ENCODE measurements around the gene SLC4A2.

SLC4A2 gene

DNA sequence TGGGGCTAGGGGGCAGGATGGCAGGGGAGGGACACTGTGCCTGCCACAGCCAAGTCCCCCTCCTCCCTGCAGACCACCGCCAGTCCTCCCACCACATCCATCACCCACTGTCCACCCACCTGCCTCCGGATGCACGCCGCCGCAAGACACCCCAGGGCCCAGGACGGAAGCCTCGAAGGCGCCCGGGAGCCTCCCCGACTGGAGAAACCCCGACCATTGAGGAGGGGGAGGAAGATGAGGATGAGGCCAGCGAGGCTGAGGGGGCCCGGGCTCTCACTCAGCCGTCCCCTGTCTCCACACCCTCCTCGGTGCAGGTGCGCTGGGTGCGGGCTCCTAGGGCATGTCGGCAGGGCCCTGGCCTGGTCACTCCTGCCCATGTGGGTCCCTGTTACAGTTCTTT lies 5.1 kb downstream of the SLC4A2 start:
- no peak for DNase-seq

DNA sequence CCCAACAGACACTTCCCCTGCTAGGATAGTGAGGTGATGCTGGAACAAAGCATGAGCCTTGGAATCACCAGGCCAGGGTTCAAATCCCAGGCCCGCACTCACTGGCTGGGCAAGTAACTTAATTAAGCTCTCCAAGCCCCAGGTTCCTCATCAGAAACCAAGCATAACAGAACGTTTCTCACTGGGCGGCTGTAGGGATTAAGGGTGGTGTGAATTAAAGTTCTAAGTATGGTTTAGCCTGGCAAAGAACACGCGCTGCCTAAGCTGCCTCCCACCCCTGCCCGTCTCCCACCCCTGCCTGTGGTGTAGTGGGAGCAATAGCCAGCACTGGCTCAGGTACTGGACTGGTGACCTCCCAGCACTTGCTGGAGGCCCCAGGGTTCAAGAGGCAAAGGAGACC lies 5.6 kb downstream of the SLC4A2 start:
- no peak for DNase-seq

DNA sequence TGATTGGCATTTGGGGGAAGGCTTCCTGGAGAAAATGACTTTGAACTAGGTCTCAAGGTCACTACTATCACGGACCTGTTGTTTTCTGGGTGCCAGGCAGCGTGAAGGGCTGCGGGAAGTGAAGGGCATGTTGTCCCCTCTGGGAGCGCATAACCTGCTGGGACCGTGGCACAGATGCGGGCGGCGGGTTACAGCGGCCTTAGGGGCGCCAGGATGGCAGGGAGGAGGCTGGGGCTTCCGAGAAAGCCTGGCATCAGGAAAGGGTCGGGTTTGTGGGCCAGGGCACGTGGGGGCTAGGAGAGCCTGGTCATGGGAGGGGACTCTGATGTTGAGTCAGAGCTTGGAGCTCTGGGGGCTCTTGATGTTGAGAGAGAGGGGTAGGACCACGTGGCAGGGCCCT lies 6.1 kb downstream of the SLC4A2 start:
- DNase-seq, result no peak

DNA sequence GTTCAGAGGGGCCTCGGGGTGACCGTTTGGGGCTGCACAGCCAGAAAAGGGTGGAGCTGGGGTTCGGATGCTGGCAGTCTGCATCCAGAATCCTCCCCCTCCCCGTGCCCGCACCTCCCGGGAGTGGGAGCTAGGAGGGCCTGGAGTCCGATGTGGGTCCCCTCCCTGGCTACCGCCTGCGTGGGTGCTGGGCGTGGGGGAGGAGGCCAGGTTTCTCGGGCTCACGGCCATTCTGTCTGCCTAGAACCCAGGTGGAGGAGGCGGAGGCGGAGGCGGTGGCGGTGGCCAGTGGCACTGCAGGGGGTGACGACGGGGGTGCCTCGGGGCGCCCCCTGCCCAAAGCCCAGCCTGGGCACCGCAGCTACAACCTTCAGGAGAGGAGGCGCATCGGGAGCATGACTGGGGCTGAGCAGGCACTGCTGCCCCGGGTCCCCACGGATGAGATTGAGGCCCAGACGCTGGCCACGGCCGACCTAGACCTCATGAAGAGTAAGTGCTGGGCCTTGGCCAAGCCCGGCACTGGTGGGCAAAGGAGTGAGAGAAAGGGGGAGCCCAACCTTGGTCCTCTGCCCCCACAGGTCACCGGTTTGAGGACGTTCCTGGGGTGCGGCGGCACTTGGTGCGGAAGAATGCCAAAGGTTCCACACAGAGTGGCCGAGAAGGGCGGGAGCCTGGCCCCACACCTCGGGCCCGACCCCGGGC lies 7.0 kb downstream of the SLC4A2 start:
- DNase-seq, result no peak

DNA sequence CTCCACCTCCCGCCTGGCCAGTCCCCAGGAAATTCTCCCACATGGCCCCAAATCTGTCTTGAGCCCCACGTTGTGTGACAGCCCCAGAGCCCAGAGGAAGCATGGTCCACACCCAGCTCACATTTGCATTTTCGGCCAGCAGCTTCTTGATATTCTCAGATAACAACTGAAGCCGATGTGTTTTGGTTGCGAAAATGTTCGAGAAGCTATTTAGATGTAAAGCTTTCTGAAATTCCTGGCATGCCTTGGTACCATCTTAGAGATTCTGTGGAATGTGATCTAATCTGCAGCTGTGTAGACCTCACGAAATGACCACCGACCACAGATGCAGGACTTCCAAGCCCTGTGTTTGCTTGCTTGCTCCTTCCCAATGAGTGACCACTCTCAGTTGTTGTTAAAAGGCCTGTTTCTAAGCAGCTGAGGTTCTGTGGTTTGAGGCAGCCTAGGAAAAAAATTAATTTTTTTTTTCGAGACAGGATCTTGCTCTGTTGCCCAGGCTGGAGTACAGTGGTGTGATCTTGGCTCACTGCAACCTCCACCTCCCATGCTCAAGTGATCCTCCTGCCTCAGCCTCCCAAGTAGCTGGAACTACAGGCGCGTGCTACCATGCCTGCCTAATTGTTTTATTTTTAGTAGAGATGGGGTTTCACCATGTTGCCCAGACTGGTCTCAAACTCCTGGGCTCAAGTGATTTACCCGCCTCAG lies 8.8 kb downstream of the SLC4A2 start:
- DNase-seq, result no peak

DNA sequence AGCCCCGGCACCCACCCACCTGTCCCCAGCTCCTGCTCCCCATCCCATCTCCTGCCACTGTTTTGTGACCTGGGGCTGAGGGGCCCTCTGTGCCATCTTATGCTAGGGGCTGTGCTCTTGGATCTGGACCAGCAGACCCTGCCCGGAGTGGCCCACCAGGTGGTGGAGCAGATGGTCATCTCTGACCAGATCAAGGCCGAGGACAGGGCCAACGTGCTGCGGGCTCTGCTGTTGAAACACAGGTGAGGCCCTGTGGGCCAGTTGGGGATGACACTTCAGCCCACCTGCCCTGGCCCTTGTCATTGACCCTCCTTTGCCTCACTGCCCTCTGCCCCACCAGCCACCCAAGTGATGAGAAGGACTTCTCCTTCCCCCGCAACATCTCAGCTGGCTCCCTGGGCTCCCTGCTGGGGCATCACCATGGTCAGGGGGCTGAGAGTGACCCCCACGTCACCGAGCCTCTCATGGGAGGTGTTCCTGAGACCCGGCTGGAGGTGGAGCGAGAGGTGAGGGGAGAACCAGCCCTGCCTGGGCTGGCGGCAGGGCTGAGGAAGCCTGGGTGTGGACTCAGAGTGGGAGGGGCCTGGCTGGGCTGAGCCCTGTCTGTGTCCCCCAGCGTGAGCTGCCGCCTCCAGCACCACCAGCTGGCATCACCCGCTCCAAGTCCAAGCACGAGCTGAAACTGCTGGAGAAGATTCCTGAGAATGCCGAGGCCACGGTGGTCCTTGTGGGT lies 10.6 kb downstream of the SLC4A2 start:
- DNase-seq, result no peak

DNA sequence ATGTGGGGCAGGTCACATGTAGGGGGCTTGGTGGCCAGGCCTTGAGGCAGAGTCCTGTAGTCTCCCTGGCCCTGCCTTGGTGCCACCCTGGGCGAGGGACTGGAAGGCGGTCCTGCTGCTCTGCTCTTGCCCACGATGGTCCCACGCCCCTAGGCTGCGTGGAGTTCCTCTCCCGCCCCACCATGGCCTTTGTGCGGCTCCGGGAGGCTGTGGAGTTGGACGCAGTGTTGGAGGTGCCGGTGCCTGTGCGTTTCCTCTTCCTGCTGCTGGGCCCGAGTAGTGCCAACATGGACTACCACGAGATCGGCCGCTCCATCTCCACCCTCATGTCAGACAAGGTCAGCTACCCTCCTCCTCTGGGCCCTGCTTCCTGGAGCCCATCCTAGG lies 11.2 kb downstream of the SLC4A2 start:
- no peak for DNase-seq

DNA sequence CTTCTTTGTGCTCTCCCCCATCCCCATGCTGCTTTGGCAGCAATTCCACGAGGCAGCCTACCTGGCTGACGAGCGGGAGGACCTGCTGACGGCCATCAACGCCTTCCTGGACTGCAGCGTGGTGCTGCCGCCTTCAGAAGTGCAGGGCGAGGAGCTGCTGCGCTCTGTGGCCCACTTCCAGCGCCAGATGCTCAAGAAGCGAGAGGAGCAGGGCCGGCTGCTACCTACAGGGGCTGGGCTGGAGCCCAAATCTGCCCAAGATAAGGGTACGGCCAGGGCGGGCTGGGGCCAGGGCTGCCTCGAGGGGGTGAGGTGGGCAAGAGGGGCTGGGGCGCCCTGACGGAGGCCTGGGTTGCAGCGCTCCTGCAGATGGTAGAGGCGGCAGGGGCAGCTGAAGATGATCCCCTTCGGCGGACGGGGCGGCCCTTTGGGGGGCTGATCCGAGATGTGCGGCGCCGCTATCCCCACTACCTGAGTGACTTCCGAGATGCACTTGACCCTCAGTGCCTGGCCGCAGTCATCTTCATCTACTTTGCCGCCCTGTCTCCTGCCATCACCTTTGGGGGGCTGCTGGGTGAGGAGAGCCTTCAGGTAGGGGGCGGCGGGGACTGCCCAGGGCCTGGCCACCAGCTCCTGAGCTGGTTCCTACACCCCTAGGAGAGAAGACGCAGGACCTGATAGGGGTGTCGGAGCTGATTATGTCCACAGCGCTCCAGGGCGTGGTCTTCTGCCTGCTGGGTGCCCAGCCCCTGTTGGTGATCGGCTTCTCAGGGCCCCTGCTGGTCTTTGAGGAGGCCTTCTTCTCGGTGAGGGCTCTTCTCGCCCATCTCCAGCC lies 11.9 kb downstream of the SLC4A2 start:
- DNase-seq, result no peak

DNA sequence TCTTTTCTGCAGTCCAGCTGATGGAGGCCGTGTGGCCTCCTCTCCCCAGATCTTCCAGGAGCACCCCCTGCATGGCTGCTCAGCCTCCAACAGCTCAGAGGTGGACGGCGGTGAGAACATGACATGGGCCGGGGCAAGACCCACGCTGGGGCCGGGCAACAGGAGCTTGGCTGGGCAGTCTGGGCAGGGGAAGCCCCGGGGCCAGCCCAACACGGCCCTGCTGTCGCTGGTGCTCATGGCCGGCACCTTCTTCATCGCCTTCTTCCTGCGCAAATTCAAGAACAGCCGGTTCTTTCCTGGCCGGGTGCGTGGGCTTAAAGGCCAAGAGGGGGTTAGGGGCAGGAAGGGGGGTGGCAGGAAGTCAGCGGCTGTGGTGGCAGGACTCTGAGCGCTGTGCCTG lies 14.6 kb downstream of the SLC4A2 start:
- no peak for DNase-seq

DNA sequence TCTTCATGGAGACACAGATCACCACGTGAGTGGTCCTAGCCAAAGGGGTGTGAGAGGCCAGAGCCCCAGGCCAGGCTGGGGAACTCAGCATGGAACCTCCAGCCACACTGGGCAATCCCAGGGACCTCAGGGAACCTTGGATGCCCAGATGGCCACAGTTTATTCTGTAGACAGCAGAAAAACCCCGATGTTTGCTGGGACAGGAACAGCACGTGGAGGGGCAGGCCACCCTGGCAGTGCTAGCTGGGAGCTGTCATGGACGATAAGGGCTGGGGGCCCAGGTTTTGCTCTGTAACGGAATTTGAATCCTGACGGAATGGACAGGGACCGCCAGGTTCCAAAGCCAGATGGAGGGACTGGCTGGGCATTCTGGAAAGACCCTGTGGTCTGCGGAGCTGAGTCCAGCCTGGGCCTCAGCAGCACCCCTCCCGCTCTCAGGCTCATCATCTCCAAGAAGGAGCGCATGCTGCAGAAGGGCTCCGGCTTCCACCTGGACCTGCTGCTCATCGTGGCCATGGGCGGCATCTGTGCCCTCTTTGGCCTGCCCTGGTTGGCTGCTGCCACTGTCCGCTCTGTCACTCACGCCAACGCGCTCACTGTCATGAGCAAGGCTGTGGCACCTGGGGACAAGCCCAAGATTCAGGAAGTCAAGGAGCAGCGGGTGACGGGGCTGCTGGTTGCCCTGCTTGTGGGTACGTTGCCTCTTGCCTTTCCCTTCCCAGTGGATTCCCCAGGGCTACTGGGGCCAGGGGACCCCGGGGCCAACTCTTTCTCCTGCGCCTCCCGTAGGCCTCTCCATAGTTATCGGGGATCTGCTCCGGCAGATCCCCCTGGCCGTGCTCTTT lies 15.7 kb downstream of the SLC4A2 start:
- DNase-seq, result no peak

DNA sequence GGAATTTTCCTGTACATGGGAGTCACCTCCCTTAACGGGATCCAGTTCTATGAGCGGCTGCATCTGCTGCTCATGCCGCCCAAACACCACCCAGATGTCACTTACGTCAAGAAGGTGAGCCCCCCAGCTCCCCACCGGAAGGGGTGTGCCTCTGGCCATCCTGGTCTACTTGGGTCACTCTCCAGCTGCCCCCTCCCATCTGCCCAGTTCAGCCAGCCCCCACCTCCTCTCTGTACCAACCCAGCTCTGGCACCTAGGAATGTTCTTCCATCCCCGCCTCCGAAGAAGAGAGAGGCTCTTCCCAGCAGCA lies 16.2 kb downstream of the SLC4A2 start:
- no peak for DNase-seq

DNA sequence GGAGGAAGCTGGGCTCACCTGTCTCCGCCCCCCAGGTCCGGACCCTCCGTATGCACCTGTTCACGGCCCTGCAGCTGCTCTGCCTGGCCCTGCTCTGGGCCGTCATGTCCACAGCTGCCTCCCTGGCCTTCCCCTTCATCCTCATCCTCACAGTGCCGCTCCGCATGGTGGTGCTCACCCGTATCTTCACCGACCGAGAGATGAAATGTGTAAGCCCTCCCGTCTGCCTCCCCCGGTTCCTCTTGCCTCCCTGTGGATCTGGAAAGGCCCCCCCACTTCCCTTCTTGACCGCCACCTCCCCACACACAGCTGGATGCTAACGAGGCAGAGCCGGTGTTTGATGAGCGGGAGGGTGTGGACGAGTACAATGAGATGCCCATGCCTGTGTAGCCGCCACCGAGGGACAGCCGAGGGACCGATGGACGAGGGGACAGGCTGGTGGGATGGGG lies 16.6 kb downstream of the SLC4A2 start:
- no peak for DNase-seq

DNA sequence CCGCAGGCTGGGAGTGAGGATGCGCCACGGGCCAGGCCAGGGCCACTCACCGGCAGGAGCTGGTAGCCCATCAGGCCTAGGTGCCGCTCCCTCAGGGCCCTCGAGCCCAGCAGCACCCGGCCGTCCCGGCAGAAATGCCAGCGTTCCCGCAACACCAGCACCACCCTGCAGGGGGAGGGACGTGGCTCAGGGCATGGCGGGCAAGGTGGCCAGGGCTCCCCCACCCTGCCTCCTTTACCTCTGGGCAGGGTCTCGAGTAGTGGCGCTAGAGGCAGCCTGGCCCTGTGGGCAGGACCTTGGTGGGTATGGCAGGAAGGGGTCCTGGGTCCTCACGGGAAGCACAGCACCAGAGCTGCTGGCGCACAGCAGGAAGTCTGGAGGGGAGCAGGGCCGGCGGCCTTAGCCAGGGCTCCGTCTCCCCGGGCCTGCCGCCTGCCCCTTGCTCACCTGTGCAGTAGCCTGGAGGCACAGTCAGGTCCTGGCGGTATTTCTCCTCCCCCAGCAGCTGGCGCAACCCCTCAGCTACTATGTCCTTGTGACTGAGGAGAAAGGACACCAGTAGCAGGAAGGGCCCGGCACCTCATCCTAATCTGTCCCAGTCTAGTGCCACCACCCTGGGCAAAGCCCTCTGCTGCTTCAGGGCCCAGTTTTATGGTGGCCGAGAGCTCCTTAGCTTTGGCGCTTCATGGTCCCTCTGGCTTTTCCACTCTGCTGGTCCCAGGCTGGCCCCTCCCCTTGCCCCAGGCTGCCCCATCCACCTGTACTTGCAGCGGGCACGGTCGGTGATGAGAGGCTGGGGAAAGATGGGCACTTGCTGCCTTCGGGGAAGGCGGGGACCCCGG lies 17.7 kb downstream of the SLC4A2 start:
- DNase-seq, result no peak

DNA sequence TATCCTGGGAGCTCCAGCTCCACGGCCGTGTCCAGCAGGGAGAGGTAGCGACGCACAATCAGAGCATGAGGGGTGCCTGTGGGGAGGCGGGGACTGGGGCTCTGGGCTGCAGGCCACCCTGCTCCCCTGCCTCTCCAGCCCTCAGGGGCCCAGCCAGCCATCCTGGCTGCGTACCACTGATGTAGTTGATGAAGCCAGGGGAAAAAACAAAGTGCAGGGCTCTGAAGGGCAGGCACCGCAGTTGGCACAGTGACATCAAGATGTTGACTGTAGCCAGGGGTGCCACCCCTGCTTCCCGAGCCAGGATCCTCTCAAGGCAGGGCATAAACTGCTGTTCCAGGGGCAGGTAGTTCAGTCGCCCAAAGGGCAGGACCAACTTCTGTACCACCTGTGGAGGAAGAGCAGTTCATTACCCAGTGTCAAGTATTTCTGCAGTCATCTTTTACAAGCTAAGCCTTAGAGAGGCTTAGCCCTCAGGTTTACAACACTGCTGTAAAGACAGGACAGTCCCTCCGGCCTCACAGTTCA lies 18.4 kb downstream of the SLC4A2 start:
- DNase-seq, result no peak

DNA sequence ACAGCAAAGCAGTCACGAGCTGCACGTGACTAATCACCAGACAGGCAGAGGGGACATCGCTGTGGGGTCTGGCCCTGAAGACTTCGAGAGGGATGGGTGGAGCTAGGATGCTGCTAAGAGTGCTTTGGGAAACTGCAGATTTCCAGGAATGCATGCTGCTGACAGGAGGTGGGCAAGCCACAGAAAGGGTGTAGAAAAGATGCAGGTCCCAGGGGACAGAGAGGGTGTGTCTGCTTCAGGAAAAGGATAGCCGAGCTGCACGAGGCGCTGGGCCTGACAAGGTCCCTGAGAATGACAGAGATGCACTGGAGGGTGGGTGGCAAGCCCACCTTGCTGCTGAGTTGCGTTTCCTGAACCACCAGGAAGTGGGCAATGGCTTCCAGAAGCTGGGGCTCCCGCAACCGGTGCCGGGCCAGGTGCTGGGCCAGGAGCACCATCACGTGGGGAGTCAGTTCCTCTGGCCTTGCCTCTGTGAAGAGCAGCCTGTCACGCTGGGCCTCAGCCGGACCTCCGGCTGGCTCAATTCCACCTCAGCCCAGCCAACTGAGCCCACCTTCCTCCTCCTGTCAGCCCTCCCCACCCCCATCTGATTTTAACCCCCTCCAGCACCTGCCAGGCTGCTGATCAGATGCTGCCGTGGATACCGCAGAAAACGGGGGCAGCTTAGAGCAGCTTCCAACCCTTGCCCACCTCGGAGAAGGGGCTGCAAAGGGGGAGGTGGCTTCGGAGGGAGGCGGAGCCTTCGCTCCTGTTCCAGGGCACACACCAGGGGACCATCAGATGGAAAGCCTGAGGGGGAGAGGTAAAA lies 19.0 kb downstream of the SLC4A2 start:
- no peak for DNase-seq

DNA sequence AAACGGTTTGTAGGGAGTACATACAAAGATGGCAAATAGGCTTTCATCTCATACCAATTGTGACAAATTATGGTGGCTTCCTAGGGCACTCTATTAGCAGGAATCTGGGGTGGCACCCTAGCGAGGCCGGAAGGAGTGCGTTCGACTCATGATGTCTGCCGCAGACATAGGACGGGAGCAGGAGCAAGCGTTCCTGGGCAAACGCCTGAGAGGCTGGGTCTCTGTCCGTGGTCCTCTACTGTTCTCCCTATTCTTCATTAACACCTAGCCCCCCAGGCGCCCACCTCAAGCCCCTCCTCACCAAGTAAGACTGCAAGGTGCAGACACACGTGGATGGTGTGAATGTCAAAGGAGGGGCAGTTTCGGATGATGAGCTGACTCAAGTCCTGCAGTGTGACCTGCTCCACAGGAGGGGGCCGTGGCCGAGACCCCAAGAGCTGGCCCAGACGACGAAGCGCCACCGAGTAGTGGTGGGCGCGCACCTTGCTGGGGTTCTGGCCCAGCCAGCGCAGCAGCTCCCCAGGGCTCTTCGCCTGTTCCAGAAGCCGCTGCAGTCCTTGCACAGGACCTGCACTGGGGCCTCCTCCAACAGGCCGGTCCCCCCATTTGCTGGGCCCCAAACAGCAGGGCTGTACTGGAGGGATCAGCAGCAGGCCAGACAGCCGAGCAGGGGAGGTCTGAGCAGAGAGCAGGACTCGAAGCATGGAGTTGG lies 20.0 kb downstream of the SLC4A2 start:
- no peak for DNase-seq

DNA sequence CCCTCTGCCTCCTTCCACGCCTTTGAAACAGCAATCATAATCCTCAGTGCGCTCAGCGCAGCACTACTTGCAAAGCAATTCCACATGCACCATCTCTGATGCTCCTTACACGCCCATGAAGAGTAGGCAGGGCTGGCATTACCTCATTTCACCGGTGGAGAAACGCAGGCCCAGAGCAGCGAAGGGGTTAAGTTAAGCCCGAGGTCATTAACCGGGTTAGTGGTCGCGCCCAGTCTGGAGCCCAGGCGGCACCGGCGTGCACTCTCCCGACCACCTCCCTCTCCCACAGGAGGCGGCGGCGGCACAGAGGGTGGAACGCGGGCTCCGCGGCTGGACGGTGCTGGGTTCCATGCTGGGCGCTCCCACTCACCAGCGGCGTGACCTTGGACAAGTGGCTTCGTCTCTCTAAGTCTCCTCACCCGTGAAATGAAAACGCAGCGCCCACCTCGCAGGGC lies 20.7 kb downstream of the SLC4A2 start:
- DNase-seq, result no peak

DNA sequence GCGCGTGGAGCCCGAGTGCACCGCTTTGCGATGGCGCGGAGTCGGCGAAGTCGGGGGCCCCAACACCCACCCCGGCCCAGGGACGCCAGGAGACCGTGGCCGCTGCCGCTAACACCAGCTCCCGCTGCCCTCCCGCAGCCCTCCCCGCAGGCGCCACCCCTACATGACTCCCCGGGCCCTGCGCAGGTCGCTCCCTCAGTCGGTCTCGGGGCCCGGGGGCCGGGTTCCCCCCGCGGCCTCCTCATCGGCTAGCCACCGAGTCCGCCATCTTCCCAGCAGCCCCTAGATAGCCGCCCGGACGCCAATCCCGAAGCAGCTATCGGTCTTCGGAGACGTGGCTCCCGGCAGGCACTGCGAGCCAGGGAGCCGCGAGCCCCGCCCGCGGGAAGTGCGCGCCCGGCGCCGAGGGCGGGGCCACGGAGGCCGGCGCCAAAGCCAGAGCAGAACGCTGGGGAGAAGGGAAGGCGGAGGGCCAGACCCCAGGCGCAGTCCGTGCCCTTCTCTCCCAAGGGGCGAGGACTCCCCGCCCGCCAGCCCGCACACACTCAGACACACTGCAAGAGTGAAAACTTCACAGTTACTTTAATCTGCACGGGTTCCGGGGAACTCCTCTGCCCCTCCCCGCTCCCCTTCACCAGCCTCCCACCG lies 21.3 kb downstream of the SLC4A2 start, which contains the start of gene FASTK:
TSS of gene FASTK (minus strand) at position 288 of the 648 bp plus-strand sequence. CDS start at position 245, 43 bp downstream.
- peak; percentile 82 for DNase-seq

Data from activated effector memory CD4-positive, alpha-beta T cell treated with Interleukin-2 at 50 U/mL for 16 hours (primary cell).